ENCODE results near the gene AP2S1.
"Not testable (repeated sequence)": the region's sequence is repeated elsewhere in the genome, so short reads cannot be mapped to it uniquely, and the experiment has no call there.

AP2S1 gene

GRCh38 chr19:46861691-46862502 lies 11.3 kb upstream of the AP2S1 start:
- H3K4me1 Mint-ChIP-seq (ENCODE audit: low read depth) = peaks cover 19% of the 10 kb centered on the region
- no peak overlapping the region for H3K4me3 Mint-ChIP-seq
- no peaks in the 10 kb centered on the region for H3K27me3 Mint-ChIP-seq (ENCODE audit: low read depth)
- H3K36me3 Mint-ChIP-seq (ENCODE audit: low read depth) = peaks cover 9% of the 10 kb centered on the region
- no peak overlapping the region for H3K27ac Mint-ChIP-seq
- no peaks in the 10 kb centered on the region for H3K9me3 Mint-ChIP-seq
- no peak for DNase-seq (ENCODE audit: low spot score)

- Mint-ChIP-seq H3K4me3 (peak within 1 kb of the TSS; percentile 78), H3K36me3 (ENCODE audit: low read depth) (peaks cover 4% of the 10 kb centered on the region), H3K27ac (peak within 1 kb of the TSS; percentile 83), H3K4me1 (ENCODE audit: low read depth) (peaks cover 20% of the 10 kb centered on the region), H3K27me3 (ENCODE audit: low read depth) (no peaks in the 10 kb centered on the region), H3K9me3 (no peaks in the 10 kb centered on the region)
- DNase-seq (ENCODE audit: low spot score) = no peak
Measured at GRCh38 chr19:46860846-46861690, 10.4 kb upstream of the AP2S1 start, which contains the start of gene ARHGAP35. Gene ARHGAP35, plus strand, starts transcription at chr19:46860997. Its CDS starts 57,679 bp downstream, at chr19:46918676.

GRCh38 chr19:46860125-46860845 lies 9.6 kb upstream of the AP2S1 start:
- H3K36me3 Mint-ChIP-seq (ENCODE audit: low read depth) = peaks cover 4% of the 10 kb centered on the region
- H3K27ac Mint-ChIP-seq = peak overlapping the region; percentile 83
- peak; percentile 98 for DNase-seq (ENCODE audit: low spot score)
- H3K9me3 Mint-ChIP-seq = no peaks in the 10 kb centered on the region
- H3K4me1 Mint-ChIP-seq (ENCODE audit: low read depth) = peaks cover 17% of the 10 kb centered on the region
- H3K4me3 Mint-ChIP-seq = peak overlapping the region; percentile 78
- no peaks in the 10 kb centered on the region for H3K27me3 Mint-ChIP-seq (ENCODE audit: low read depth)

GRCh38 chr19:46859637-46860124 lies 9.0 kb upstream of the AP2S1 start:
- H3K9me3 Mint-ChIP-seq = no peaks in the 10 kb centered on the region
- H3K4me3 Mint-ChIP-seq = peak overlapping the region; percentile 78
- peaks cover 4% of the 10 kb centered on the region for H3K36me3 Mint-ChIP-seq (ENCODE audit: low read depth)
- H3K4me1 Mint-ChIP-seq (ENCODE audit: low read depth) = peaks cover 13% of the 10 kb centered on the region
- no peak for DNase-seq (ENCODE audit: low spot score)
- H3K27ac Mint-ChIP-seq = peak overlapping the region; percentile 83
- H3K27me3 Mint-ChIP-seq (ENCODE audit: low read depth) = no peaks in the 10 kb centered on the region

- Mint-ChIP-seq H3K4me3 (peak overlapping the region; percentile 83), H3K9me3 (no peaks in the 10 kb centered on the region), H3K27me3 (ENCODE audit: low read depth) (peaks cover 3% of the 10 kb centered on the region), H3K27ac (peak overlapping the region; percentile 85), H3K4me1 (ENCODE audit: low read depth) (peaks cover 13% of the 10 kb centered on the region), H3K36me3 (ENCODE audit: low read depth) (peaks cover 4% of the 10 kb centered on the region)
- DNase-seq (ENCODE audit: low spot score) = peak; percentile 91
Measured at GRCh38 chr19:46856062-46857022, 5.7 kb upstream of the AP2S1 start.

- H3K4me1 Mint-ChIP-seq (ENCODE audit: low read depth) = peaks cover 22% of the 10 kb centered on the region
Measured at GRCh38 chr19:46854698-46855097, 4.1 kb upstream of the AP2S1 start.

GRCh38 chr19:46852830-46853229 lies 2.2 kb upstream of the AP2S1 start:
- no peak overlapping the region for H3K4me3 Mint-ChIP-seq
- peaks cover 3% of the 10 kb centered on the region for H3K27me3 Mint-ChIP-seq (ENCODE audit: low read depth)
- H3K4me1 Mint-ChIP-seq (ENCODE audit: low read depth) = peaks cover 23% of the 10 kb centered on the region
- H3K36me3 Mint-ChIP-seq (ENCODE audit: low read depth) = peaks cover 5% of the 10 kb centered on the region
- no peak overlapping the region for H3K27ac Mint-ChIP-seq
- H3K9me3 Mint-ChIP-seq = no peaks in the 10 kb centered on the region
- DNase-seq (ENCODE audit: low spot score) = no peak

More at GRCh38 chr19:46854698-46855097, 4.1 kb upstream of the AP2S1 start:
- not testable (repeated sequence) for H3K4me3 Mint-ChIP-seq; H3K36me3 Mint-ChIP-seq (ENCODE audit: low read depth); H3K27me3 Mint-ChIP-seq (ENCODE audit: low read depth); H3K9me3 Mint-ChIP-seq; DNase-seq (ENCODE audit: low spot score); H3K27ac Mint-ChIP-seq

GRCh38 chr19:46849610-46850009 lies 1.0 kb downstream of the AP2S1 start:
- peak overlapping the region; percentile 97 for H3K4me3 Mint-ChIP-seq
- peak overlapping the region; percentile 86 for H3K27ac Mint-ChIP-seq
- peaks cover 11% of the 10 kb centered on the region for H3K36me3 Mint-ChIP-seq (ENCODE audit: low read depth)
- H3K4me1 Mint-ChIP-seq (ENCODE audit: low read depth) = peaks cover 20% of the 10 kb centered on the region
- DNase-seq (ENCODE audit: low spot score) = no peak
- no peaks in the 10 kb centered on the region for H3K9me3 Mint-ChIP-seq
- peaks cover 3% of the 10 kb centered on the region for H3K27me3 Mint-ChIP-seq (ENCODE audit: low read depth)

GRCh38 chr19:46848389-46848788 lies 2.3 kb downstream of the AP2S1 start:
- DNase-seq (ENCODE audit: low spot score) = no peak

GRCh38 chr19:46847528-46847927 lies 3.1 kb downstream of the AP2S1 start:
- no peak for DNase-seq (ENCODE audit: low spot score)
- peaks cover 20% of the 10 kb centered on the region for H3K4me1 Mint-ChIP-seq (ENCODE audit: low read depth)
- peak overlapping the region; percentile 28 for H3K27ac Mint-ChIP-seq
- H3K9me3 Mint-ChIP-seq = no peaks in the 10 kb centered on the region
- H3K27me3 Mint-ChIP-seq (ENCODE audit: low read depth) = no peaks in the 10 kb centered on the region
- H3K36me3 Mint-ChIP-seq (ENCODE audit: low read depth) = peaks cover 23% of the 10 kb centered on the region
- H3K4me3 Mint-ChIP-seq = peak overlapping the region; percentile 36

More at GRCh38 chr19:46848389-46848788, 2.3 kb downstream of the AP2S1 start:
- Mint-ChIP-seq H3K36me3 (ENCODE audit: low read depth) (peaks cover 15% of the 10 kb centered on the region), H3K27ac (no peak overlapping the region), H3K9me3 (no peaks in the 10 kb centered on the region), H3K4me3 (no peak overlapping the region), H3K27me3 (ENCODE audit: low read depth) (peaks cover 3% of the 10 kb centered on the region), H3K4me1 (ENCODE audit: low read depth) (peaks cover 20% of the 10 kb centered on the region)

- H3K36me3 Mint-ChIP-seq (ENCODE audit: low read depth) = peaks cover 26% of the 10 kb centered on the region
- H3K4me3 Mint-ChIP-seq = no peak overlapping the region
- no peaks in the 10 kb centered on the region for H3K9me3 Mint-ChIP-seq
- peaks cover 19% of the 10 kb centered on the region for H3K4me1 Mint-ChIP-seq (ENCODE audit: low read depth)
- H3K27me3 Mint-ChIP-seq (ENCODE audit: low read depth) = no peaks in the 10 kb centered on the region
- no peak overlapping the region for H3K27ac Mint-ChIP-seq
- no peak for DNase-seq (ENCODE audit: low spot score)
Measured at GRCh38 chr19:46845959-46846459, 4.6 kb downstream of the AP2S1 start.

GRCh38 chr19:46844067-46844489 lies 6.6 kb downstream of the AP2S1 start:
- no peaks in the 10 kb centered on the region for H3K9me3 Mint-ChIP-seq
- H3K27ac Mint-ChIP-seq = no peak overlapping the region
- no peaks in the 10 kb centered on the region for H3K27me3 Mint-ChIP-seq (ENCODE audit: low read depth)
- no peak overlapping the region for H3K4me3 Mint-ChIP-seq
- peaks cover 25% of the 10 kb centered on the region for H3K36me3 Mint-ChIP-seq (ENCODE audit: low read depth)
- DNase-seq (ENCODE audit: low spot score) = no peak
- H3K4me1 Mint-ChIP-seq (ENCODE audit: low read depth) = peaks cover 5% of the 10 kb centered on the region
